Measurements from ENCODE around the gene NCSTN. TPM values are rescaled to one million over a fixed set of nuclear protein-coding genes. Genes with fewer than 3 reads are reported as not detected.

The NCSTN gene
- polyA plus RNA-seq, 3 donors: 125 to 238 (median 145) TPM

DNA sequence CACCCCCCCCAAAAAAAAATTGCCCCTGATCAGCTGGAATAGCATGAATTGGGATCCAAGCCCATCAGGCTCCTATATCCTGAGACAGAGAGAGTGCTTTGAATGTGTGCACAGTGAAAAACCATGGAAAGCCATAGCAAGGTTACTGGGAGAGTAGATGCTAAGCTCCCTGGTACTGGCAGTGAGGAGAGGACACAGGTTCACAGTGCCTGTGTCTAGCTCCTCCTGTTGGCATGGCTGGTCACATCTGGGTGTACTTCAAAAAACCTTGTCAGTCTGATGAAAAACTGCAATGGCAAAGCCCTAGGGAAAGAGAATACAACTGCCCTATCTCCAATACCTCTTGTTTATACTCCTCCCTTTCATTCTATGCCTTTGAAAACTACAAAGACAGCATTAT is 13.1 kb upstream of the NCSTN start:
- Histone ChIP-seq H3K27me3 (ENCODE audit: control insufficient read depth in 2 of 2, insufficient read depth in 2 of 2, low read length in 2 of 2) (no peaks in the 10 kb centered on the region), H3K36me3 (replicated peaks in 1 of 2; ENCODE audit: control insufficient read depth in 1 of 2, insufficient read depth in 2 of 2, low read length in 2 of 2) (peaks cover 99 to 100% of the 10 kb centered on the region in 2 donors), H3K79me2 (ENCODE audit: insufficient read depth, low read length) (peaks cover 29% of the 10 kb centered on the region), H4K20me1 (ENCODE audit: insufficient read depth, low read length) (peaks cover 89% of the 10 kb centered on the region), H3K4me2 (replicated peaks; ENCODE audit: extremely low read depth, low read length, poor library complexity, severe bottlenecking) (no peak overlapping the region), H3K9me3 (replicated peaks in 1 of 2; ENCODE audit: control insufficient read depth in 1 of 2, insufficient read depth in 1 of 2, low read length in 2 of 2) (no peaks in the 10 kb centered on the region), H2AFZ (ENCODE audit: insufficient read depth, low read depth, low read length, poor library complexity, severe bottlenecking) (no peak overlapping the region), H3K4me3 (replicated peaks in 1 of 3; ENCODE audit: low read depth in 2 of 3, low read length in 3 of 3) (no peak overlapping the region), H3K9ac (ENCODE audit: insufficient read depth, low read length, poor library complexity, severe bottlenecking) (no peak overlapping the region), H3K4me1 (ENCODE audit: control insufficient read depth in 1 of 2, insufficient read depth in 2 of 2, low read length in 2 of 2) (no peaks in the 10 kb centered on the region), H3K27ac (ENCODE audit: low read depth in 1 of 2, low read length in 2 of 2) (peak overlapping the region in 1 of 2 donors; percentile 1)
- Mint-ChIP-seq H3K36me3 (peaks cover 81 to 91% of the 10 kb centered on the region in 2 donors), H3K4me3 (no peak overlapping the region), H3K4me1 (peaks cover 2% of the 10 kb centered on the region), H3K9me3 (no peaks in the 10 kb centered on the region), H3K27ac (peak overlapping the region in 2 of 7 donors; percentile 1 to 88), H3K27me3 (ENCODE audit: low read depth in 3 of 3) (no peaks in the 10 kb centered on the region)
- TF ChIP-seq, protein P1, sequence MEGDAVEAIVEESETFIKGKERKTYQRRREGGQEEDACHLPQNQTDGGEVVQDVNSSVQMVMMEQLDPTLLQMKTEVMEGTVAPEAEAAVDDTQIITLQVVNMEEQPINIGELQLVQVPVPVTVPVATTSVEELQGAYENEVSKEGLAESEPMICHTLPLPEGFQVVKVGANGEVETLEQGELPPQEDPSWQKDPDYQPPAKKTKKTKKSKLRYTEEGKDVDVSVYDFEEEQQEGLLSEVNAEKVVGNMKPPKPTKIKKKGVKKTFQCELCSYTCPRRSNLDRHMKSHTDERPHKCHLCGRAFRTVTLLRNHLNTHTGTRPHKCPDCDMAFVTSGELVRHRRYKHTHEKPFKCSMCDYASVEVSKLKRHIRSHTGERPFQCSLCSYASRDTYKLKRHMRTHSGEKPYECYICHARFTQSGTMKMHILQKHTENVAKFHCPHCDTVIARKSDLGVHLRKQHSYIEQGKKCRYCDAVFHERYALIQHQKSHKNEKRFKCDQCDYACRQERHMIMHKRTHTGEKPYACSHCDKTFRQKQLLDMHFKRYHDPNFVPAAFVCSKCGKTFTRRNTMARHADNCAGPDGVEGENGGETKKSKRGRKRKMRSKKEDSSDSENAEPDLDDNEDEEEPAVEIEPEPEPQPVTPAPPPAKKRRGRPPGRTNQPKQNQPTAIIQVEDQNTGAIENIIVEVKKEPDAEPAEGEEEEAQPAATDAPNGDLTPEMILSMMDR (IDR thresholded peaks at IDR 0.05): no peak
- no peak for DNase-seq
- intact Hi-C loops (cut with micrococcal nuclease): no loop called here

DNA sequence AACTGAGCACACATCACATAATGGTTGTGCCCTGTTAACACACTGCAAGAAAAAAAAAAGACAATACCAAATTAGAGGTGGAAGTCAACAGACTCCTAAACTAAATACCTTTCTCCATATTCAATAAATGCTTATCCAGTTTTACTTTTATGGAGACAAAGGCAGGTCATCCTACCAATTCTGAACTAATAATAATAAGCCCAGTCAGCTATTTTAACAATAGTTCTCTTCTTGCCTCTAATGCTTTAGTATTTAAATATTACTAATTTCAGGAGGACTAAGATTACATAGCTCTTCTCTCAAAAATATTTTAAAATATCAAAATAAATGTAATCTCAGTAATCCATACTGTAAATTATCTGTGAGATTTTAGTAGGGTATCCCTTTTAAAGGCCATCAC is 10.7 kb upstream of the NCSTN start:
- no peak for DNase-seq

More for the DNA sequence above, 10.7 kb upstream of the NCSTN start:
- Mint-ChIP-seq H3K36me3 (peaks cover 72 to 86% of the 10 kb centered on the region in 2 donors), H3K27me3 (ENCODE audit: low read depth in 3 of 3) (peaks cover 0 to 2% (median 0%) of the 10 kb centered on the region in 3 donors), H3K4me1 (peaks cover 2% of the 10 kb centered on the region), H3K27ac (no peak overlapping the region), H3K9me3 (no peaks in the 10 kb centered on the region), H3K4me3 (no peak overlapping the region)
- Histone ChIP-seq H3K27me3 (ENCODE audit: control insufficient read depth in 2 of 2, insufficient read depth in 2 of 2, low read length in 2 of 2) (no peaks in the 10 kb centered on the region), H3K4me3 (replicated peaks in 1 of 3; ENCODE audit: low read depth in 2 of 3, low read length in 3 of 3) (no peak overlapping the region), H4K20me1 (ENCODE audit: insufficient read depth, low read length) (peaks cover 83% of the 10 kb centered on the region), H3K36me3 (replicated peaks in 1 of 2; ENCODE audit: control insufficient read depth in 1 of 2, insufficient read depth in 2 of 2, low read length in 2 of 2) (peaks cover 90 to 98% of the 10 kb centered on the region in 2 donors), H3K4me1 (ENCODE audit: control insufficient read depth in 1 of 2, insufficient read depth in 2 of 2, low read length in 2 of 2) (peaks cover 0 to 2% of the 10 kb centered on the region in 2 donors), H3K9me3 (replicated peaks in 1 of 2; ENCODE audit: control insufficient read depth in 1 of 2, insufficient read depth in 1 of 2, low read length in 2 of 2) (no peaks in the 10 kb centered on the region), H3K4me2 (replicated peaks; ENCODE audit: extremely low read depth, low read length, poor library complexity, severe bottlenecking) (no peak overlapping the region), H3K27ac (ENCODE audit: low read depth in 1 of 2, low read length in 2 of 2) (no peak overlapping the region), H3K9ac (ENCODE audit: insufficient read depth, low read length, poor library complexity, severe bottlenecking) (no peak overlapping the region), H3K79me2 (ENCODE audit: insufficient read depth, low read length) (peaks cover 53% of the 10 kb centered on the region), H2AFZ (ENCODE audit: insufficient read depth, low read depth, low read length, poor library complexity, severe bottlenecking) (no peak overlapping the region)
- TF ChIP-seq, protein P1 (IDR thresholded peaks at IDR 0.05): no peak
- intact Hi-C loops (cut with micrococcal nuclease): no loop called here

Data from CD14-positive monocyte (primary cell).